Bronchial epithelial cell (primary cell): ENCODE data around the gene C9orf50. TPM values are rescaled to one million over a fixed set of nuclear protein-coding genes. Genes with fewer than 3 reads are reported as not detected.

Experiments used
- DNase-seq: peaks from one replicate; pipeline ENCODE4 v3.0.0-alpha.2; 2010; ENCODE audit warnings: low read depth
- FAIRE-seq: peaks from 2 replicates; lab custom pipeline; 2011; peaks lifted over from hg19 to GRCh38; lab: Jason Lieb, UNC
- H3K27me3 ChIP-seq: 2 replicates; pipeline ENCODE4 v1.5.1; 2011; ENCODE audit warnings: low read length; ENCODE audit not compliant: control insufficient read depth, insufficient read depth
- H3K36me3 ChIP-seq: 2 replicates; pipeline ENCODE4 v1.5.1; 2011; ENCODE audit warnings: low read length; ENCODE audit not compliant: control insufficient read depth, insufficient read depth
- H3K4me3 ChIP-seq: 2 replicates; pipeline ENCODE4 v1.5.1; 2011; ENCODE audit warnings: mild to moderate bottlenecking, low read depth, low read length, control low read depth
- total RNA-seq: library from RNA; depleted of rRNA; stranded (reverse); fragments of >200 nt; gene quantifications from 2 replicates; pipeline ENCODE4 v1.2.1, GENCODE V29; 2014
- TF ChIP-seq, protein P1 (sequence below): IDR thresholded peaks from 2 replicates; pipeline ENCODE4 v1.5.1; 2011; ENCODE audit warnings: mild to moderate bottlenecking, moderate library complexity, low read length, control low read depth, inconsistent platforms; ENCODE audit not compliant: insufficient read depth, severe bottlenecking

Gene C9orf50
- total RNA-seq, 1 donor from 2014 or later: not detected

DNA sequence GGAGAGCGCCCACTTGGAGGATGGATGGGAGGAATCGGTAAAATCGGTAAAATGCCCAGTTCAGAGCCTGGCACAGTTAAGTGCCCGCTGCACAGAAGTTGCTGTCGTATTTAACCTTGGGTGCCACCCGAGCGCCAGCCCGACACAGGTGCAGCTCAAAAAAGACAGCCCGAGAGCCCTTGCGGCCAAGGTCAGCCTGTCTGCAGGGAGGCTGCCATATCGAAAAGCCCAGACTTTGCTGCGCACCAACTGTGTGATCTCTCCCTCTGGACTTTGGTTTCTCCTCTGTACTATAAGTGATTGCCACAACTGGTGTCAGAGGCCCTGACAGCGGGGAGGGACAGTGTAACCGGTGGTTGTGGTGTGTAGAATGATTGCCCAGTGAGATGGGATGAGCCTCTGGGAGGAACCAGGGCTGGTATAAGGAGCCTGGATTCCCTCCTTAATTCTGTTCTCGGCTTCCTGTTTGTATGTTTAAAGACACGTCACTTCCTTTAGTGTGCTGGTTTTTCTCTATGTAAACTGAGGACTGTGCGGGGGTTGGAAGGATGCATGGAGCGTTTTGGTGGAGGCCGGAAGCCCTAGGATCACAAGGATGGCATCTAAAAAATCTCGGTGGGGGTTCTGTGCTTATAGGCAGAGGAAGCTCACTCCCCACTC lies 5.9 kb upstream of the C9orf50 start:
- DNase-seq (peak; percentile 31), FAIRE-seq (no peak)
- no peaks in the 10 kb centered on the region for H3K27me3 ChIP-seq
- TF ChIP-seq, protein P1, sequence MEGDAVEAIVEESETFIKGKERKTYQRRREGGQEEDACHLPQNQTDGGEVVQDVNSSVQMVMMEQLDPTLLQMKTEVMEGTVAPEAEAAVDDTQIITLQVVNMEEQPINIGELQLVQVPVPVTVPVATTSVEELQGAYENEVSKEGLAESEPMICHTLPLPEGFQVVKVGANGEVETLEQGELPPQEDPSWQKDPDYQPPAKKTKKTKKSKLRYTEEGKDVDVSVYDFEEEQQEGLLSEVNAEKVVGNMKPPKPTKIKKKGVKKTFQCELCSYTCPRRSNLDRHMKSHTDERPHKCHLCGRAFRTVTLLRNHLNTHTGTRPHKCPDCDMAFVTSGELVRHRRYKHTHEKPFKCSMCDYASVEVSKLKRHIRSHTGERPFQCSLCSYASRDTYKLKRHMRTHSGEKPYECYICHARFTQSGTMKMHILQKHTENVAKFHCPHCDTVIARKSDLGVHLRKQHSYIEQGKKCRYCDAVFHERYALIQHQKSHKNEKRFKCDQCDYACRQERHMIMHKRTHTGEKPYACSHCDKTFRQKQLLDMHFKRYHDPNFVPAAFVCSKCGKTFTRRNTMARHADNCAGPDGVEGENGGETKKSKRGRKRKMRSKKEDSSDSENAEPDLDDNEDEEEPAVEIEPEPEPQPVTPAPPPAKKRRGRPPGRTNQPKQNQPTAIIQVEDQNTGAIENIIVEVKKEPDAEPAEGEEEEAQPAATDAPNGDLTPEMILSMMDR: no peak
- peaks cover 8% of the 10 kb centered on the region for H3K36me3 ChIP-seq
- peak overlapping the region; percentile 58 for H3K4me3 ChIP-seq

DNA sequence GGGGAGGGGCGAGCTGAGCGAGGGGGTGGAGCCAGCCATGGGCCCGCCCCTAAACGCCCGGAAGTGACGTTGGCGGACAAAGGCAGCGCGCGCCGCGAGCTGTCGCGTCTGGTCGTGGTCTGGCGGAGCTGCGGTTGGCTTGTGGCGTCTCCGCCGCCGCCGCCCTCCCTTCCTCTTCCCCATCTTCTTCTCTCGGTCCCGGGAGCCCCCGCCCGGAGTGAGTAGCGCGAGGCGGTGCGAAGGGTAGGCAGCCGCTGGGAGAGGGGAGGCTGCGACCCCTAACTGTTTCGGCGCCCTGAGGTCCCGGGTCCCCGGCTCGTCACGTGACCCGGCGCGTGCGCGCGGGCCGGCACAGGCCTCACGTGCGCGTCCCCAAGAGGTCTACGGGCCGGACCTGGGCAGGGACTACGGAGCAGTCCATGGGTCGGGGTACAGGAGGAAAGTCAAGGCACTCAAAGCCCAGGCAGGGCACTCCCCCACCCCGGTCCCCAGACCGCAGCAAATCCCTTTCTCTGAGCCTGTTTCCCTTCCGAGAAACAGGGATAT lies 5.3 kb upstream of the C9orf50 start, which contains the start of gene NTMT1:
Gene NTMT1 (plus strand): TSS at position 85 of the 546 bp plus-strand sequence. CDS start 6,541 bp downstream, outside the sequence.
- no peak for FAIRE-seq
- peak; percentile 40 for DNase-seq

DNA sequence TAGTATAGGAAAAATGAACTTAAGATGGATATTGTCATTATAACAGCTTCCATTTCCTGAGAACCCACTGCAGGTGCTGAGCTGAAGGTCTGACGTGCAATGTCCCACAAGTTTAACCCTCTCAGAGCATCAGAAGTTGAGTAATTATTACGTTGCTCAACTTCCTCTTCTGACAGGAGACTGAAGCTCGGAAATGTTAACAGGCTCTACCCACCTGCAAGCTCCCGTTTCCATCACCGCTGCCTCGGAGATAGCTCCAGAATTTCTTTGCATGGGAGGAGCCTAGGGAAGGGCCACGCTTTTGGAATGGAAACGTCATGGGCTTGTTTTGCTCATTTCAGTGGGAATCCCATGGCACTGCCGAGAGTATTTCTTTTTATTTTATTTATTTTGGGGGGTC lies 4.0 kb upstream of the C9orf50 start:
- no peaks in the 10 kb centered on the region for H3K27me3 ChIP-seq
- FAIRE-seq: no peak
- H3K36me3 ChIP-seq: peaks cover 7% of the 10 kb centered on the region
- H3K4me3 ChIP-seq: no peak overlapping the region
- peak; percentile 80 for DNase-seq
- TF ChIP-seq, protein P1: no peak

More for the DNA sequence above, 5.3 kb upstream of the C9orf50 start, which contains the start of gene NTMT1:
- Histone ChIP-seq H3K36me3 (peaks cover 8% of the 10 kb centered on the region), H3K27me3 (no peaks in the 10 kb centered on the region), H3K4me3 (peak within 1 kb of the TSS; percentile 58)
- TF ChIP-seq, protein P1: no peak

DNA sequence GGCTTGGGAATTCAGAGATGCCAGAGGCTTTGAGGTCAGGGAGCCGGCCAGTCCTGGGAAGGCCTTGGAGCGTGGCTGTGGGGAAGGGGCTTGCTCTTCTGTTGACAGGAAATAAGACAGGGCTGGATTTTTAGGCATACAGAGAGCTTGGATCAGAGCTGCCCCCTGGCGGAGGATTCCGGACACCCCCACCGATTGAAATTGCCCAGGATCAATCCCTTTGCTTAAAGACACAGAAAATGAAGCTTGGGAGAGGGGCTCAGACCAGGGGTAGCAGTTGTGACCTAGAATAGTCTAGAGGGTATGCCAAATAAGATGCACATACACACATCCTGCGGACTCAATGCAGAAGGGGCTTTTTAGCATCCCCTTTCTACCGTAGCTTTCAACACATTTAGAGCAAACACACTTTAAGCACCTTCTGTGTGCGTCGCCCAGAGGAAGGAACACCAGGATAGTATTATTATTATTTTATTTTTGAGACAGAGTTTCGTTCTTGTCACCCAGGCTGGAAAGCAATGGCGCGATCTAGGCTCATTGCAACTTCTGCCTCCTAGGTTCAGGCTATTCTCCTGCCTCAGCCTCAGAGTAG lies 3.4 kb upstream of the C9orf50 start:
- DNase-seq (peak; percentile 45), FAIRE-seq (no peak)
- no peaks in the 10 kb centered on the region for H3K27me3 ChIP-seq
- peaks cover 5% of the 10 kb centered on the region for H3K36me3 ChIP-seq
- no peak overlapping the region for H3K4me3 ChIP-seq
- TF ChIP-seq, protein P1: peak; percentile 88

DNA sequence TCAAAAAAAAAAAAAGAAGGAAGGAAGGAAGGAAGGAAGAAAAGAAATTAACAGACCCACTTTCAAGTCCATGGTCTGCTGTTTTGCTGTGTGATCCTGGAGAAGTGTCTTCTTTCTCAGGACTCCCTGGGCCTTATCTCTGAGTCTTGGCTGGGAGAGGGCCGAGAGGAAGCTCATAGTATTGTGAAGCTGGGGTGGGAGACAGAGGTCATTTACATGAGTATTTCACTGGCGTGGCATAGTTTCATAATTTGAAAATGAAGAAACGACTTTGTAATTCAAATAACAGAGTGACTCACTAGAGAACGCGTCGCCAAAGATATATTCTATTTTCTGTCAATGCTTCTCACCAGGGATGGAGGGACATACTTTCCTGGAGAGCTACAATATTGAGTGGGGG lies 2.4 kb upstream of the C9orf50 start:
- H3K27me3 ChIP-seq: no peaks in the 10 kb centered on the region
- H3K4me3 ChIP-seq: no peak overlapping the region
- peaks cover 3% of the 10 kb centered on the region for H3K36me3 ChIP-seq
- DNase-seq (no peak), FAIRE-seq (no peak)
- TF ChIP-seq, protein P1: no peak
